ENCODE data around the gene GTF2B.

- TF ChIP-seq CTCF (IDR thresholded peaks at IDR 0.05), result no peak
- no peak for TF ChIP-seq EZH2phosphoT487 (IDR thresholded peaks at IDR 0.05)
Observed at GRCh38 chr1:88891951-88892340, 579 bp upstream of the GTF2B start.

All from neural progenitor cell (in vitro differentiated cells).